Trophoblast cell (in vitro differentiated cells and primary cell): ENCODE results near the gene ACBD6.

Experiments
- DNase-seq, 2 donors: peaks; one replicate each; pipeline ENCODE4 v3.0.0-alpha.2; 2016
- H2AFZ ChIP-seq: 2 replicates; pipeline ENCODE4 v1.6.1; 2013; ENCODE audit warnings: low read length, moderate library complexity, mild to moderate bottlenecking; ENCODE audit not compliant: insufficient read depth, poor library complexity
- H2AK5ac ChIP-seq: 2 replicates; pipeline ENCODE4 v1.6.1; 2013; ENCODE audit warnings: mild to moderate bottlenecking, low read length
- H2BK120ac ChIP-seq: 2 replicates; pipeline ENCODE4 v1.6.1; 2013; ENCODE audit warnings: low read length, mild to moderate bottlenecking, moderate library complexity; ENCODE audit not compliant: insufficient read depth, poor library complexity
- H2BK12ac ChIP-seq: 2 replicates; pipeline ENCODE4 v1.6.1; 2013; ENCODE audit warnings: mild to moderate bottlenecking, low read length, moderate library complexity
- H2BK5ac ChIP-seq: 2 replicates; pipeline ENCODE4 v1.6.1; 2013; ENCODE audit warnings: low read length, low read depth, moderate library complexity, mild to moderate bottlenecking; ENCODE audit not compliant: poor library complexity
- H3K14ac ChIP-seq: 2 replicates; pipeline ENCODE4 v1.6.1; 2013; ENCODE audit warnings: mild to moderate bottlenecking, low read length
- H3K18ac ChIP-seq: 2 replicates; pipeline ENCODE4 v1.6.1; 2013; ENCODE audit warnings: mild to moderate bottlenecking, low read length
- H3K23ac ChIP-seq: 2 replicates; pipeline ENCODE4 v1.6.1; 2013; ENCODE audit warnings: low read length
- H3K27ac ChIP-seq: 2 replicates; pipeline ENCODE4 v1.5.1; 2013; ENCODE audit warnings: low read depth, mild to moderate bottlenecking, inconsistent platforms, low read length, moderate library complexity
- H3K27me3 ChIP-seq: 2 replicates; pipeline ENCODE4 v1.6.1; 2013; ENCODE audit warnings: inconsistent platforms, mild to moderate bottlenecking, low read length, moderate library complexity; ENCODE audit not compliant: insufficient read depth
- H3K36me3 ChIP-seq, 2 experiments: 1 replicate in 1 of 2; 2 replicates in 1 of 2; pipeline ENCODE4 v1.6.1; 2013; ENCODE audit warnings: low read length in 2 of 2, mild to moderate bottlenecking in 2 of 2, moderate library complexity in 1 of 2; ENCODE audit not compliant: insufficient read depth in 2 of 2, control insufficient read depth in 1 of 2
- H3K4ac ChIP-seq: 2 replicates; pipeline ENCODE4 v1.6.1; 2013; ENCODE audit warnings: low read depth, mild to moderate bottlenecking, low read length, moderate library complexity
- H3K4me1 ChIP-seq, 2 experiments: 1 replicate in 1 of 2; 2 replicates in 1 of 2; pipeline ENCODE4 v1.6.1; 2013; ENCODE audit warnings: low read length in 2 of 2, mild to moderate bottlenecking in 2 of 2, moderate library complexity in 1 of 2; ENCODE audit not compliant: insufficient read depth in 2 of 2, control insufficient read depth in 1 of 2
- H3K4me2 ChIP-seq: 2 replicates; pipeline ENCODE4 v1.6.1; 2013; ENCODE audit warnings: inconsistent platforms, mild to moderate bottlenecking, low read length, moderate library complexity
- H3K4me3 ChIP-seq: 2 replicates; pipeline ENCODE4 v1.5.1; 2013; ENCODE audit warnings: mild to moderate bottlenecking, low read depth, low read length, inconsistent platforms
- H3K79me1 ChIP-seq: one replicate; pipeline ENCODE4 v1.6.1; 2013; ENCODE audit warnings: low read length
- H3K79me2 ChIP-seq: 2 replicates; pipeline ENCODE4 v1.6.1; 2013; ENCODE audit warnings: low read length, mild to moderate bottlenecking; ENCODE audit not compliant: control insufficient read depth, insufficient read depth, poor library complexity
- H3K9ac ChIP-seq: 2 replicates; pipeline ENCODE4 v1.6.1; 2013; ENCODE audit warnings: mild to moderate bottlenecking, low read length
- H3K9me3 ChIP-seq: 2 replicates; pipeline ENCODE4 v1.6.1; 2013; ENCODE audit warnings: low read depth, mild to moderate bottlenecking, control low read depth, inconsistent platforms, low read length; ENCODE audit not compliant: insufficient read depth
- H4K12ac ChIP-seq: 2 replicates; pipeline ENCODE4 v1.6.1; 2013; ENCODE audit warnings: low read depth, mild to moderate bottlenecking, low read length, moderate library complexity
- H4K8ac ChIP-seq: 2 replicates; pipeline ENCODE4 v1.6.1; 2013; ENCODE audit warnings: low read depth, mild to moderate bottlenecking, low read length, moderate library complexity
- H4K91ac ChIP-seq: one replicate; pipeline ENCODE4 v1.6.1; 2013; ENCODE audit warnings: low read depth, mild to moderate bottlenecking, low read length, moderate library complexity
- WGBS: extraction: QIAGEN DNeasy Blood & Tissue Kit; methylation state at CpG from one replicate; pipeline ENCODE4 v1.1.7; 2013; ENCODE audit warnings: missing lambda C conversion rate; ENCODE audit not compliant: insufficient read length, insufficient coverage; ENCODE audit errors: extremely low coverage; 5-methylcytosine and 5-hydroxymethylcytosine counted together

The ACBD6 gene

DNA sequence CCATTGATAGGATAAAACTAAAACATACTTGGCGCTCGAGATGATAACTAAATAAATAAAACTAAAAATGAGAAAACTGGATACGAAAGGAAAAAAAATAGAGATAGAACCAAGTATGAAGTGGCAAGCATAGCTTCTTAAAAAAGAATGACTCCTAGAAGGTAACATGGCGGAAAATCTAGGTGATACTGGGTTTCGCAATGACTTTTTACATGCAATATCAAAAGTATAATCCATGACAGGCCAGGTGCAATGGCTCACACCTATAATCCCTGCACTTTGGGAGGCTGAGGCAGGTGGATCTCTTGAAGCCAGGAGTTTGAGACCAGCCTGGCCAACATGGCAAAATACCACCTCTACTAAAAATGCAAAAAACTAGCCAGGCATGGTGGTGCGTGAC is 70.7 kb downstream of the ACBD6 start:
- Histone ChIP-seq H3K14ac (no peak overlapping the region), H2BK120ac (no peak overlapping the region), H3K9ac (no peak overlapping the region), H2AFZ (no peak overlapping the region), H3K4me2 (no peak overlapping the region), H2BK5ac (no peak overlapping the region), H3K27me3 (no peaks in the 10 kb centered on the region), H3K4me1 (peaks cover 6 to 13% of the 10 kb centered on the region in 2 experiments), H3K79me2 (no peaks in the 10 kb centered on the region), H4K91ac (no peak overlapping the region), H3K36me3 (no peaks in the 10 kb centered on the region), H3K27ac (no peak overlapping the region), H3K9me3 (no peaks in the 10 kb centered on the region), H4K8ac (no peak overlapping the region), H2BK12ac (no peak overlapping the region), H3K23ac (no peak overlapping the region), H3K18ac (no peak overlapping the region), H3K4ac (no peak overlapping the region), H2AK5ac (no peak overlapping the region), H3K79me1 (peaks cover 3% of the 10 kb centered on the region), H3K4me3 (no peak overlapping the region), H4K12ac (no peak overlapping the region)
- no CpG with 5 or more reads among the region's 6 CpGs for WGBS
- DNase-seq, result no peak

DNA sequence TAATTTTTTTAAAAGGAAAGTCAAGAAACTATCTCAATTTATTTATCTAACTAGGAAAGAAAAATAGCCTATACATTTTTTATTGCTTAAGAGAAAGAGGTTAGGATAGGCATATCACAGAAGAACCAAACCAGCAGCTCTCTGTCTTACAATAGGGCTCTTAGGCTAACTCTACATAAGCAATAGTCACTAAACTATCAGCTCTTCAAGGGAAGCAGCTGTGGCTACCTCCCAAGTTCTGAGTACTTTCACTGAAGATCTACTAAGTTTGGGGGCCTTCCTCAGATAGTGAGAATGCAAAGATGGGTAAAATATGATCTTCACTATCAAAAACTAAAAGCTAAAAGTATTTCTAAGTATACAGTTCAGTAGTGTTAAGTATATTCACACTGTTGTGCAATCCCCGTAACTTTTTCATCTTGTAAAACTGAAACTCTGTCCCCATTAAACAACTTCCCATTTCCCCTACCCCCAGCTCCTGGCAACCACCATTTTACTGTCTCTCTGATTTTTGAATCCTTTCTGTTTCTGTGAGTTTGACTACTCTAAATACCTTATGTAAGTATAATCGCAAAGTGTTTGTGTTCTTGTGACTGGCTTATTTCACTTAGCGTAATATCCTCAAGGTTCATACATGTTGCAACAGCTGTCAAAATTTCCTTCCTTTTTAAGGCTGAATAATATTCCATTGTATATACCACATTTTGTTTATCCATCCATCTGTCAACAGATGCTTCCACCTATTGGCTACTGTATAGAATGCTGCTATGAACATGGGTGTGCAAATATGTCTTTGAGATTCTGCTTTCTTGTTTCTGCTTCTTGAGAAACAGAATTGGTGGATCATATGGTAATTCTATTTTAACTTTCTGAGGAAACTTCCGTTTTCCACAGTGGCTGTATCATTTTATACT is 73.3 kb downstream of the ACBD6 start:
- H4K91ac ChIP-seq, result no peak overlapping the region
- H3K27ac ChIP-seq, result no peak overlapping the region
- no peaks in the 10 kb centered on the region for H3K79me2 ChIP-seq
- peaks cover 6 to 9% of the 10 kb centered on the region in 2 experiments for H3K4me1 ChIP-seq
- no peak overlapping the region for H2BK5ac ChIP-seq
- H2BK12ac ChIP-seq, result no peak overlapping the region
- no peaks in the 10 kb centered on the region for H3K36me3 ChIP-seq
- DNase-seq, result no peak
- no peak overlapping the region for H4K8ac ChIP-seq
- H3K27me3 ChIP-seq, result no peaks in the 10 kb centered on the region
- WGBS, result no CpG with 5 or more reads among the region's 4 CpGs
- H3K4me2 ChIP-seq, result no peak overlapping the region
- H3K4ac ChIP-seq, result no peak overlapping the region
- H3K9me3 ChIP-seq, result no peaks in the 10 kb centered on the region
- peaks cover 3% of the 10 kb centered on the region for H3K79me1 ChIP-seq
- H3K9ac ChIP-seq, result no peak overlapping the region
- H2BK120ac ChIP-seq, result no peak overlapping the region
- H3K14ac ChIP-seq, result no peak overlapping the region
- H2AK5ac ChIP-seq, result no peak overlapping the region
- H2AFZ ChIP-seq, result no peak overlapping the region
- no peak overlapping the region for H4K12ac ChIP-seq
- no peak overlapping the region for H3K4me3 ChIP-seq
- H3K18ac ChIP-seq, result no peak overlapping the region
- H3K23ac ChIP-seq, result no peak overlapping the region

DNA sequence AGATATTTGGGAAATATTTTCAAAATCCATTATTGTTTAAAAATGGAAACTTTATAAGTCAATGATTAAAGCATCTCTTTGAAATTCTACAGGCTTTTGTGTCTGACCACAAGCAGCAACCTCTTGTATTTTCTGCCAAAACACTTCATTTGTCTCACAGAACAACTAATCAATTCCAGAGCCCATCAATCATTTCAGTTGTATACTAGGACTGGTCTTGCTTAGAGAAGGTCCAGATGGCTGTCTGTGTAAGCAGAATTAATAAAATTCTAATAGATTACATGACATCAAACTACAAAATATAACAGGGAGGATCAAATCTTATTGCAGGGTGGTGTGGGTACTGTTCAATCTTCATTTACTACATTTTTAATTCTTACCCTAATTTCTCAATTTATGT is 76.4 kb downstream of the ACBD6 start:
- Histone ChIP-seq H3K9ac (no peak overlapping the region), H2BK12ac (no peak overlapping the region), H3K4ac (no peak overlapping the region), H3K4me1 (no peaks in the 10 kb centered on the region), H2BK120ac (no peak overlapping the region), H3K9me3 (no peaks in the 10 kb centered on the region), H4K8ac (no peak overlapping the region), H3K27me3 (no peaks in the 10 kb centered on the region), H2AFZ (no peak overlapping the region), H3K36me3 (no peaks in the 10 kb centered on the region), H2BK5ac (no peak overlapping the region), H3K4me2 (no peak overlapping the region), H3K79me2 (no peaks in the 10 kb centered on the region), H3K79me1 (no peaks in the 10 kb centered on the region), H3K23ac (no peak overlapping the region), H3K4me3 (no peak overlapping the region), H3K27ac (no peak overlapping the region), H3K18ac (no peak overlapping the region), H3K14ac (no peak overlapping the region), H4K12ac (no peak overlapping the region), H2AK5ac (no peak overlapping the region), H4K91ac (no peak overlapping the region)
- no peak for DNase-seq

DNA sequence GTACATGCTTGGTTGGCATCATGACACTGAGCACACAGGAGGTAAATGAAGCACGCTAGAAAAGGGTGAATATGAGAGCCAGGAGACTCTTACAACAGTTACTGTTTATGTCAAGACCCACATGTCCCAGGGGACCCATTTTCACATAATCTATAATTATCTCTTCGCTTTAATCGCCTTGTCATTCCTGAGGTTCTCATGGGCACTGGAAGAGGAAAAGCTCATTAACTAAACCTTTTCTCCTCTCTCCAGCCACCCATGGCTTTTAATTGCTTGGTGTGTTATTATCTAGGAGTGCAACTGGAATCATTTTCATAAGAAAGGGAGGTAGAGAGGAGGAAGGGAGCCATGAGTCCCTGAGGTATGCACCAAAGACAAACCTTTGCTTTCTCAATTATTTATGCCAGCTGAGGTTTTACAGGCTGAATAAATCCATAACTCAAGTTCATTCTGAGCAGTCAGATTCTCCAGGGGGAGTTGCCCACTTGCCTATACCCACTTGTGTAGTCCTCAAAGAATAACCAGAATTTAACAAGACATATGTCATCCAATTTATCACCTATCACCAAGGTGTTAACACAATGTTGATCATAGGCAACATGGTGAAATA is 77.4 kb downstream of the ACBD6 start:
- Histone ChIP-seq H3K79me1 (no peaks in the 10 kb centered on the region), H3K9ac (no peak overlapping the region), H2AFZ (no peak overlapping the region), H3K4ac (no peak overlapping the region), H3K4me1 (no peaks in the 10 kb centered on the region), H3K36me3 (no peaks in the 10 kb centered on the region), H2BK12ac (no peak overlapping the region), H2BK120ac (no peak overlapping the region), H3K23ac (no peak overlapping the region), H3K18ac (no peak overlapping the region), H4K12ac (no peak overlapping the region), H4K91ac (no peak overlapping the region), H3K4me2 (no peak overlapping the region), H3K27ac (no peak overlapping the region), H3K14ac (no peak overlapping the region), H3K9me3 (no peaks in the 10 kb centered on the region), H4K8ac (no peak overlapping the region), H3K4me3 (no peak overlapping the region), H2BK5ac (no peak overlapping the region), H2AK5ac (no peak overlapping the region), H3K27me3 (no peaks in the 10 kb centered on the region), H3K79me2 (no peaks in the 10 kb centered on the region)
- no peak for DNase-seq
- WGBS, result no CpG with 5 or more reads among the region's 3 CpGs
